HUDEP-2 (cell line): ENCODE results near the gene RNASE8.

Source experiments
- DNase-seq, 76 experiments: peaks; one replicate each; lab custom pipeline; 2025; ENCODE audit not compliant: unreplicated experiment in 76 of 76; lab: John Stamatoyannopoulos, UW

Gene RNASE8

GRCh38 chr14:21090194-21090939, 32.7 kb downstream of the RNASE8 start:
- DNase-seq, result peak in 8 of 76 experiments; percentile 5 to 23 (median 8)

- no peak for DNase-seq
These were observed 33.5 kb downstream of the RNASE8 start for GRCh38 chr14:21090940-21091663.

GRCh38 chr14:21091821-21092272, 34.2 kb downstream of the RNASE8 start:
- DNase-seq, result no peak

- peak in 70 of 76 experiments; percentile 13 to 88 (median 70) for DNase-seq
These were observed 34.8 kb downstream of the RNASE8 start for GRCh38 chr14:21092273-21093011.

GRCh38 chr14:21093018-21093417, 35.4 kb downstream of the RNASE8 start:
- no peak for DNase-seq

- no peak for DNase-seq
These were observed 36.4 kb downstream of the RNASE8 start for GRCh38 chr14:21093769-21094681.

- DNase-seq, result no peak
These were observed 38.0 kb downstream of the RNASE8 start for GRCh38 chr14:21095430-21096205.

GRCh38 chr14:21096438-21096837, 38.8 kb downstream of the RNASE8 start:
- DNase-seq, result no peak

GRCh38 chr14:21096978-21097635, 39.5 kb downstream of the RNASE8 start:
- no peak for DNase-seq

GRCh38 chr14:21097636-21098075, 40.0 kb downstream of the RNASE8 start:
- DNase-seq, result no peak

- DNase-seq, result peak in 14 of 76 experiments; percentile 3 to 26 (median 13)
These were observed 40.7 kb downstream of the RNASE8 start, which contains the start of gene ZNF219 for GRCh38 chr14:21098076-21098891. Gene ZNF219 (minus strand): TSS chr14:21098655. CDS start chr14:21093591, 5,064 bp downstream.

GRCh38 chr14:21098892-21099595, 41.4 kb downstream of the RNASE8 start:
- no peak for DNase-seq

GRCh38 chr14:21099596-21099985, 42.0 kb downstream of the RNASE8 start:
- DNase-seq, result no peak

GRCh38 chr14:21100931-21101330, 43.3 kb downstream of the RNASE8 start, which contains the start of gene TMEM253:
Gene TMEM253 (plus strand): TSS chr14:21101066. CDS start chr14:21101344, 278 bp downstream.
- DNase-seq, result no peak

- DNase-seq, result no peak
These were observed 44.3 kb downstream of the RNASE8 start for GRCh38 chr14:21101802-21102413.

GRCh38 chr14:21102521-21103410, 45.1 kb downstream of the RNASE8 start:
- DNase-seq, result peak in 50 of 76 experiments; percentile 4 to 60 (median 32)
